H9 (cell line): ENCODE measurements around the gene CSNK1A1L. TPM values are rescaled to one million over a fixed set of nuclear protein-coding genes. Genes with fewer than 3 reads are reported as not detected.

Experiments used
- DNase-seq: peaks from one replicate; pipeline ENCODE4 v3.0.0-alpha.2; 2017
- H2AFZ ChIP-seq: one replicate; pipeline ENCODE4 v1.6.1; 2013; ENCODE audit warnings: mild to moderate bottlenecking, low read length, control low read depth, moderate library complexity
- H2AK5ac ChIP-seq: 2 replicates; pipeline ENCODE4 v1.6.1; 2013; ENCODE audit warnings: low read length, control low read depth, mixed read lengths; ENCODE audit not compliant: insufficient read length
- H2BK120ac ChIP-seq: one replicate; pipeline ENCODE4 v1.6.1; 2013; ENCODE audit warnings: low read depth, mild to moderate bottlenecking, low read length, control low read depth, inconsistent platforms; ENCODE audit not compliant: poor library complexity, severe bottlenecking
- H2BK12ac ChIP-seq: 2 replicates; pipeline ENCODE4 v1.6.1; 2013; ENCODE audit warnings: low read length, control low read depth, mixed read lengths, low read depth; ENCODE audit not compliant: insufficient read length
- H2BK15ac ChIP-seq: 2 replicates; pipeline ENCODE4 v1.6.1; 2013; ENCODE audit warnings: low read depth, low read length, control low read depth
- H2BK20ac ChIP-seq: one replicate; pipeline ENCODE4 v1.6.1; 2013; ENCODE audit warnings: low read depth, mild to moderate bottlenecking, low read length, control low read depth, inconsistent platforms; ENCODE audit not compliant: poor library complexity, severe bottlenecking
- H2BK5ac ChIP-seq: 2 replicates; pipeline ENCODE4 v1.6.1; 2013; ENCODE audit warnings: low read length, control low read depth, mixed read lengths; ENCODE audit not compliant: insufficient read length
- H3K14ac ChIP-seq: 2 replicates; pipeline ENCODE4 v1.6.1; 2013; ENCODE audit warnings: low read length, control low read depth; ENCODE audit not compliant: insufficient read depth
- H3K18ac ChIP-seq: 2 replicates; pipeline ENCODE4 v1.6.1; 2013; ENCODE audit warnings: low read depth, mild to moderate bottlenecking, mixed read lengths, low read length, control low read depth; ENCODE audit not compliant: insufficient read length
- H3K23ac ChIP-seq: 2 replicates; pipeline ENCODE4 v1.6.1; 2013; ENCODE audit warnings: low read length, control low read depth, mixed read lengths, low read depth; ENCODE audit not compliant: insufficient read length
- H3K23me2 ChIP-seq: 2 replicates; pipeline ENCODE4 v1.6.1; 2013; ENCODE audit warnings: low read depth, mild to moderate bottlenecking, mixed read lengths, low read length, control low read depth; ENCODE audit not compliant: insufficient read length, poor library complexity, severe bottlenecking
- H3K27ac ChIP-seq: 2 replicates; pipeline ENCODE4 v1.5.1; 2013; ENCODE audit warnings: low read length, control low read depth, mixed read lengths, low read depth; ENCODE audit not compliant: insufficient read length
- H3K27me3 ChIP-seq: 2 replicates; pipeline ENCODE4 v1.6.1; 2013; ENCODE audit warnings: low read length, control low read depth, inconsistent platforms; ENCODE audit not compliant: insufficient read depth
- H3K4ac ChIP-seq: 2 replicates; pipeline ENCODE4 v1.6.1; 2013; ENCODE audit warnings: low read depth, mild to moderate bottlenecking, control low read depth, inconsistent platforms, low read length, moderate library complexity
- H3K4me1 ChIP-seq: 2 replicates; pipeline ENCODE4 v1.6.1; 2013; ENCODE audit warnings: low read length, control low read depth, inconsistent platforms; ENCODE audit not compliant: insufficient read depth
- H3K4me2 ChIP-seq: 2 replicates; pipeline ENCODE4 v1.6.1; 2013; ENCODE audit warnings: low read length, control low read depth, mixed read lengths; ENCODE audit not compliant: insufficient read length, insufficient read depth
- H3K56ac ChIP-seq: 2 replicates; pipeline ENCODE4 v1.6.1; 2013; ENCODE audit warnings: low read depth, mild to moderate bottlenecking, mixed read lengths, low read length, control low read depth; ENCODE audit not compliant: insufficient read length
- H3K79me1 ChIP-seq: 2 replicates; pipeline ENCODE4 v1.6.1; 2013; ENCODE audit warnings: low read depth, mild to moderate bottlenecking, moderate library complexity, low read length, control low read depth, inconsistent platforms; ENCODE audit not compliant: insufficient read depth, poor library complexity, severe bottlenecking
- H3K79me2 ChIP-seq: 2 replicates; pipeline ENCODE4 v1.6.1; 2013; ENCODE audit warnings: low read length, control low read depth, inconsistent platforms; ENCODE audit not compliant: insufficient read depth
- H3K9ac ChIP-seq: 2 replicates; pipeline ENCODE4 v1.6.1; 2013; ENCODE audit warnings: low read length, control low read depth, mixed read lengths; ENCODE audit not compliant: insufficient read length; ENCODE audit errors: extremely low read depth
- H3K9me3 ChIP-seq: one replicate; pipeline ENCODE4 v1.6.1; 2013; ENCODE audit warnings: low read depth, low read length, inconsistent platforms; ENCODE audit not compliant: control insufficient read depth
- H3T11ph ChIP-seq: one replicate; pipeline ENCODE4 v1.6.1; 2013; ENCODE audit warnings: mild to moderate bottlenecking, low read length, control low read depth, inconsistent platforms
- H4K20me1 ChIP-seq: one replicate; pipeline ENCODE4 v1.6.1; 2013; ENCODE audit not compliant: control insufficient read depth, insufficient read length, insufficient read depth
- H4K5ac ChIP-seq: 2 replicates; pipeline ENCODE4 v1.6.1; 2013; ENCODE audit warnings: low read depth, mild to moderate bottlenecking, mixed read lengths, low read length, control low read depth; ENCODE audit not compliant: insufficient read length
- H4K8ac ChIP-seq: replicated peaks from 2 replicates; pipeline ENCODE4 v1.6.1; 2013; ENCODE audit warnings: low read length, control low read depth, mixed read lengths, low read depth; ENCODE audit not compliant: insufficient read length
- H4K91ac ChIP-seq: 2 replicates; pipeline ENCODE4 v1.6.1; 2013; ENCODE audit warnings: low read depth, mild to moderate bottlenecking, moderate library complexity, mixed read lengths, low read length, control low read depth; ENCODE audit not compliant: insufficient read length
- H3K27ac Mint-ChIP-seq, 3 experiments: 2 replicates in 2 of 3; 3 replicates in 1 of 3; pipeline ENCODE4 v1.8.0; 2020 to 2021; ENCODE audit warnings: mixed read lengths in 3 of 3, mild to moderate bottlenecking in 1 of 3, moderate library complexity in 1 of 3
- H3K27me3 Mint-ChIP-seq: 2 replicates; pipeline ENCODE4 v1.8.0; 2021; ENCODE audit warnings: low read depth, mild to moderate bottlenecking, moderate library complexity, mixed read lengths
- H3K36me3 Mint-ChIP-seq, 3 experiments: 2 replicates in 2 of 3; 3 replicates in 1 of 3; pipeline ENCODE4 v1.8.0; 2020 to 2021; ENCODE audit warnings: low read depth in 3 of 3, mixed read lengths in 3 of 3; ENCODE audit not compliant: insufficient read depth in 1 of 3
- H3K4me1 Mint-ChIP-seq, 2 experiments: 2 replicates each; pipeline ENCODE4 v1.8.0; 2020; ENCODE audit warnings: mixed read lengths in 2 of 2
- H3K4me3 Mint-ChIP-seq, 2 experiments: 2 replicates in 1 of 2; 3 replicates in 1 of 2; pipeline ENCODE4 v1.8.0; 2020 to 2021; ENCODE audit warnings: mild to moderate bottlenecking in 2 of 2, mixed read lengths in 2 of 2, moderate library complexity in 1 of 2
- H3K9me3 Mint-ChIP-seq, 2 experiments: 2 replicates in 1 of 2; 3 replicates in 1 of 2; pipeline ENCODE4 v1.8.0; 2020; ENCODE audit warnings: mild to moderate bottlenecking in 2 of 2, mixed read lengths in 2 of 2, moderate library complexity in 1 of 2
- WGBS: extraction: QIAGEN DNeasy Blood & Tissue Kit; methylation state at CpG from one replicate; pipeline ENCODE4 v1.1.7; 2013; ENCODE audit warnings: missing lambda C conversion rate, low lambda C conversion rate, mixed read lengths; ENCODE audit not compliant: insufficient read length; ENCODE audit errors: extremely low coverage; 5-methylcytosine and 5-hydroxymethylcytosine counted together
- total RNA-seq: library from RNA; stranded (reverse); gene quantifications from 2 replicates; pipeline ENCODE4 v1.2.1, GENCODE V29; 2021
- TF ChIP-seq, protein P1 (sequence below): fragments of 200-600 bp; sonication (generic); conservative IDR thresholded peaks from 3 replicates; pipeline ENCODE4 v1.8.0; 2021; ENCODE audit warnings: antibody characterized with exemption, mild to moderate bottlenecking

Gene CSNK1A1L
- total RNA-seq, 1 experiment from 2014 or later, result not detected

- Histone ChIP-seq H4K8ac (no peak overlapping the region), H2BK5ac (no peak overlapping the region), H3K23ac (no peak overlapping the region), H4K5ac (no peak overlapping the region), H4K20me1 (no peaks in the 10 kb centered on the region), H3K79me2 (no peaks in the 10 kb centered on the region), H3K27ac (no peak overlapping the region), H3K18ac (no peak overlapping the region), H3K4me1 (no peaks in the 10 kb centered on the region), H2BK120ac (no peak overlapping the region), H2AFZ (no peak overlapping the region), H2AK5ac (no peak overlapping the region), H2BK15ac (no peak overlapping the region), H3K4ac (no peak overlapping the region), H3K4me2 (no peak overlapping the region), H3K56ac (no peak overlapping the region), H2BK12ac (no peak overlapping the region), H4K91ac (no peak overlapping the region), H3K27me3 (no peaks in the 10 kb centered on the region), H2BK20ac (no peak overlapping the region), H3K79me1 (no peaks in the 10 kb centered on the region), H3K23me2 (no peaks in the 10 kb centered on the region), H3K9me3 (no peaks in the 10 kb centered on the region), H3K14ac (no peak overlapping the region), H3T11ph (no peak overlapping the region), H3K9ac (no peak overlapping the region)
- H3K4me3 Mint-ChIP-seq, result no peak overlapping the region
- H3K27ac Mint-ChIP-seq, result no peak overlapping the region
- DNase-seq, result no peak
- no peaks in the 10 kb centered on the region for H3K27me3 Mint-ChIP-seq
- H3K9me3 Mint-ChIP-seq, result no peaks in the 10 kb centered on the region
- WGBS, result no CpG with 5 or more reads among the region's 3 CpGs
- no peaks in the 10 kb centered on the region for H3K36me3 Mint-ChIP-seq
- no peaks in the 10 kb centered on the region for H3K4me1 Mint-ChIP-seq
- TF ChIP-seq, protein P1, sequence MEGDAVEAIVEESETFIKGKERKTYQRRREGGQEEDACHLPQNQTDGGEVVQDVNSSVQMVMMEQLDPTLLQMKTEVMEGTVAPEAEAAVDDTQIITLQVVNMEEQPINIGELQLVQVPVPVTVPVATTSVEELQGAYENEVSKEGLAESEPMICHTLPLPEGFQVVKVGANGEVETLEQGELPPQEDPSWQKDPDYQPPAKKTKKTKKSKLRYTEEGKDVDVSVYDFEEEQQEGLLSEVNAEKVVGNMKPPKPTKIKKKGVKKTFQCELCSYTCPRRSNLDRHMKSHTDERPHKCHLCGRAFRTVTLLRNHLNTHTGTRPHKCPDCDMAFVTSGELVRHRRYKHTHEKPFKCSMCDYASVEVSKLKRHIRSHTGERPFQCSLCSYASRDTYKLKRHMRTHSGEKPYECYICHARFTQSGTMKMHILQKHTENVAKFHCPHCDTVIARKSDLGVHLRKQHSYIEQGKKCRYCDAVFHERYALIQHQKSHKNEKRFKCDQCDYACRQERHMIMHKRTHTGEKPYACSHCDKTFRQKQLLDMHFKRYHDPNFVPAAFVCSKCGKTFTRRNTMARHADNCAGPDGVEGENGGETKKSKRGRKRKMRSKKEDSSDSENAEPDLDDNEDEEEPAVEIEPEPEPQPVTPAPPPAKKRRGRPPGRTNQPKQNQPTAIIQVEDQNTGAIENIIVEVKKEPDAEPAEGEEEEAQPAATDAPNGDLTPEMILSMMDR, result no peak
Observed at GRCh38 chr13:37138926-37139325, 33.5 kb upstream of the CSNK1A1L start.
